Cardiac fibroblast (primary cell): ENCODE data around the gene FANCM.
"Not testable (repeated sequence)": the region's sequence is repeated elsewhere in the genome, so short reads cannot be mapped to it uniquely, and the experiment has no call there.

Experiments used
- DNase-seq, 2 donors: peaks; one replicate each; pipeline versions ENCODE4 v3.0.0 to v3.0.0-alpha.2; 2010; ENCODE audit warnings: low read depth in 2 of 2
- H3K4me3 ChIP-seq, 2 donors: replicated peaks in 1 of 2; 1 replicate in 1 of 2; 2 replicates in 1 of 2; pipeline ENCODE4 v1.5.1; 2011; ENCODE audit warnings: low read depth in 2 of 2, low read length in 2 of 2, mild to moderate bottlenecking in 2 of 2, moderate library complexity in 1 of 2
- CTCF ChIP-seq: IDR thresholded peaks from one replicate; pipeline ENCODE4 v1.5.1; 2011; ENCODE audit warnings: low read depth, mild to moderate bottlenecking, low read length, inconsistent platforms

FANCM gene

DNA sequence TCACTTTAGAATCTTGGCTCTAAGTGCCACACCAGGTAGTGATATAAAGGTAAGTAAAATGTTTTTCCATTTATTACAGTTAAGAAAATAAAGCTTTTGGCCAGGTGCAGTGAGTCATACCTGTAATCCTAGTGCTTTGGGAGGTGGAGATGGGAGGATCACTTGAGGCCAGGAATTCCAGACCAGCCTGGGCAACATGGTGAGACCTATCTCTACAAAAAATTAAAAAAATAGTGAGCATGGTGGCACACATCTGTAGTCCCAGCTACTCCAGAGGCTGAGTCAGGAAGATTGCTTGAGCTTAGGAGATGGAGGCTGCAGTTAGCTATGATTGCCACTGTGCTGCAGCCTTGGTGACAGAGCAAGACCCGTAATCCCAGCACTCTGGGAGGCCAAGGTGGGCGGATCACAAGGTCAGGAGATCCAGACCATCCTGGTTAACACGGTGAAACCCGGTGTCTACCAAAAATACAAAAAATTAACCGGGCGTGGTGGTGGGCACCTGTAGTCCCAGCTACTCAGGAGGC, 5.0 kb downstream of the FANCM start:
- no peak for TF ChIP-seq CTCF

GRCh38 chr14:45142083-45142482, 6.4 kb downstream of the FANCM start:
- not testable (repeated sequence) for DNase-seq, H3K4me3 ChIP-seq

More for the DNA sequence above, 5.0 kb downstream of the FANCM start:
- DNase-seq, result no peak
- H3K4me3 ChIP-seq, result no peak overlapping the region

GRCh38 chr14:45144658-45145057, 8.9 kb downstream of the FANCM start:
- TF ChIP-seq CTCF, result no peak
- no peak for DNase-seq
- no peak overlapping the region for H3K4me3 ChIP-seq

DNA sequence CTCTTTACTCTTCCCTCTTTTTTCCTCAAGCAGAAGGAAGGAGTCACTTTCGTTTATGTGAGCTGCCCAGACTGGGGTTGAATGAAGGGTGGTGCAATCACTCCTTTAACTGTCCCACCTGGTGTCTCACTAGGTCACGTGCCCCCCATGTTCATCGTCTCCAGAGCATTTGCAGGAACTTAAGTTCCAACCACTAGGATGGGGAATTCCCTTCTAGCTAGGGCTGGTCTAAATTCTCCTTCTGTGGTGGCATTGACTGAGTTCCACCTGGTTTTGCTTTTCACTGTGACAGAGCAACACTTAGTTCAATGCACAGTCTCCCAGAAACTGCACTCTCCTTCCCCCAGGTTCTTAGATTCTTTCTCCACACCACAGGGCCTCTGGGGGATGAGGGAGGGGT, 9.5 kb downstream of the FANCM start:
- TF ChIP-seq CTCF, result no peak
- DNase-seq, result no peak
- no peak overlapping the region for H3K4me3 ChIP-seq

GRCh38 chr14:45149602-45150001, 13.9 kb downstream of the FANCM start:
- no peak for TF ChIP-seq CTCF
- no peak overlapping the region for H3K4me3 ChIP-seq

DNA sequence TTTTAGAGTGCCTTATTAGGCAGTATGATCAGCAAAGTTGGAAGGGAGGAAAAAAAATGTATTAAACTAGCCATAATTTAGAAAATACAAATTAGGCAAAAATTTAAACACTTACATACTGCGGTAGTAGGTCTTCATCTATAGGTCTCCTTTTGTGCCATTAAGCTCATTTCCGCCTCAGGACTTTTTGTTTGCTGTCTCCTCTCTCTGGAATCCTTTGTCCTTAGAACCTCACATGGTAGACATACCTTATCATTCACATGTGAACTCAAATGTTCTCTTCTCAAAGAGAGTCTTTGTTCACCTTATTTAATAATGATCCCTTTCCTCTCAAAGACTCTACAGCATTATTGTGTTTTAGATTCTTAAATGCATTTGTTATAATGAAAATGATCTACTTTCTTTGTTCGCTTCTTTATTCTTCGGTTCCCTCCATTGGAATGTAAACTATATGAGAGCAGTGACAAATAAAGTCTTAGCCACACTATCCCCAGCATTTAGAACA, 14.7 kb downstream of the FANCM start:
- DNase-seq, result no peak
- no peak for TF ChIP-seq CTCF
- H3K4me3 ChIP-seq, result no peak overlapping the region

More at GRCh38 chr14:45149602-45150001, 13.9 kb downstream of the FANCM start:
- DNase-seq, result no peak

DNA sequence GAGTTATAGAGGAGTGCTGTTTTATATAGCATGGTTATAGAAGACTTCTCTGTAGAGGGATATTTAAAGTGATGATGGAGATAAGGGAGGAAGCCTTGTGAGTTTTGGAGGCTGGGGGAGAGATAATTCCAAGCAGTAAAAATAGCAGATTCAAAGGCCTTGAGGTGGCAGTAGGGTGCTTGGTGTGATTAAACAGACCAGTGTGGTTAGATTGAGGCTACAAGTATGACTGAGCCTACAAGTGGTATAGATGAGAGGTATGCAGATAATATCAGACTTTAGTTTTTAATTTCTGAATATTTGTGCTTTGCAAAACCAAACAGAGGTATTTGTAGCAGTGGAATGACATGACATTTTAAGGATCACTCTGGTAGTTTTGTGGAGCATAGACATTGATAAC, 20.3 kb downstream of the FANCM start:
- no peak overlapping the region for H3K4me3 ChIP-seq
- peak; percentile 20 to 26 for DNase-seq
- TF ChIP-seq CTCF, result no peak
